ENCODE measurements around the gene ZNF862.

Gene ZNF862

GRCh38 chr7:149867762-149868622 lies 29.8 kb downstream of the ZNF862 start:
- no peak for DNase-seq

GRCh38 chr7:149868623-149869290 lies 30.6 kb downstream of the ZNF862 start:
- no peak for DNase-seq

DNA sequence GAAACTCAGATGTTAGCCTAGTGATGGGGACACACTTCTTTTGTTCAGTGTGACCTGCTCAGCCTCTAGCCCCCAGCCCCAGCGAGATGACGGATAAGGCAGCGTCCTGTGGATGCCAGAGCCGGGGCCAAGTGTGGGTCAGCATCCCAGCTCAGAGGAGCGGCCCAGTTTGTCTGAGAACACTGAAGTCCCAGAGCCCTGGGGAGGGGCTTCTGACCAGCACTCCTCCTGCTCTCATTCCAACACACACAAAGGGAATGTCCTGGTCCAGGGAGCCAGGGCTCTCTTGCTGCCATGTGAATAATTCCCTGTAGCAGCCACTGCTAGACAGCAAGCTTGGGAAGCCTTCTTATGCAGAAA lies 31.1 kb downstream of the ZNF862 start:
- no peak for DNase-seq

- no peak for DNase-seq
Observed at GRCh38 chr7:149869867-149870266, 31.7 kb downstream of the ZNF862 start.

DNA sequence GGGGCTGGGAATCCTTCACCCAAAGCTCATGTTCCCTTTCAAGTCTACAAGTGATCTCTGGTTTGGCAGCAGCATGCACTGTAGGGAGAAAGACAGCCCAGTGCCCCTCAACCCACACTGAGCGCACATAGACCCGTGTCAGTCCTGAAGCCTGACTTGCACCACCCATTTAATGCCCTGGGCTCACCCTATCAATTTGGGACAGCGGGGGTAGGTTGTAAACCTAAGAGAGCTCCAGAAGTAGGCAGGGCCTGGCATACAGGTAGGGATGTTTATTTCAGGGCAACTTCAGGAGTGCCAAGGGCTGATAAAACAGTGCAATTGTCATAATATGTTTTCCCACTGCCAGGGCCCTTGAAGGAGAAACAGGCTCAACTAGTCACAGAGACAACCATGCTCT lies 32.1 kb downstream of the ZNF862 start:
- DNase-seq = no peak

- DNase-seq = no peak
Observed at GRCh38 chr7:149870701-149871483, 32.7 kb downstream of the ZNF862 start.

- DNase-seq = no peak
Observed at GRCh38 chr7:149871576-149871975, 33.4 kb downstream of the ZNF862 start.

DNA sequence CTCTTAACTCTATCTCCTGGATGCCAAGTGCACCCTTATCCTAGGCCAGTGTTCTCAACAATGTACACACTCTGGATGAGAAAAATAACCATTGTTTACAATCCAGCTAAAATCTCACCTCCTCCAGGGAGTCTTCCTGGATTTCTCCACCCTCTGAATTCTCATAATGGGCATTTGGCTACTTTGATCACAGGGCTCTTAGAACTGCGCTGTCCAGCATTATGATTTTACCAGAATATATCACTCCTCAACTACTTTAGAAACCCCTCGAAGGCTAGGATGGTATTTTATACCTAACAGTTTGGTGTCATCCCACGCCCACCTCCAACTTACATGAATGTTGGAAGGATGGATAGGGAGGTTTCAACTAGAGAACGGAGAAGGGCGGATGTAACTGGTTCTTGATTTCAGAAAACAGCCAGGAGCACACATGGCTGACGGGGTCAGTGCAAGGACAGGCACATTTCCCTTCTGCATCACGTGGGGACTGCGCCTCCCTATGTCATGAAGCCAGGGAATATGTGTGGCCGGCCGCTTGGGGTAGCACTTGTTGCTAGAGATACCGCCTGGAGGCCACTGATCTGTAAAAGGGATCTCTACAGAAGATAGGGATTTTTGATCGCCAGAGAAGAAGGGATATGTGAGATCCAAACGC lies 34.4 kb downstream of the ZNF862 start:
- peak; percentile 84 for DNase-seq

DNA sequence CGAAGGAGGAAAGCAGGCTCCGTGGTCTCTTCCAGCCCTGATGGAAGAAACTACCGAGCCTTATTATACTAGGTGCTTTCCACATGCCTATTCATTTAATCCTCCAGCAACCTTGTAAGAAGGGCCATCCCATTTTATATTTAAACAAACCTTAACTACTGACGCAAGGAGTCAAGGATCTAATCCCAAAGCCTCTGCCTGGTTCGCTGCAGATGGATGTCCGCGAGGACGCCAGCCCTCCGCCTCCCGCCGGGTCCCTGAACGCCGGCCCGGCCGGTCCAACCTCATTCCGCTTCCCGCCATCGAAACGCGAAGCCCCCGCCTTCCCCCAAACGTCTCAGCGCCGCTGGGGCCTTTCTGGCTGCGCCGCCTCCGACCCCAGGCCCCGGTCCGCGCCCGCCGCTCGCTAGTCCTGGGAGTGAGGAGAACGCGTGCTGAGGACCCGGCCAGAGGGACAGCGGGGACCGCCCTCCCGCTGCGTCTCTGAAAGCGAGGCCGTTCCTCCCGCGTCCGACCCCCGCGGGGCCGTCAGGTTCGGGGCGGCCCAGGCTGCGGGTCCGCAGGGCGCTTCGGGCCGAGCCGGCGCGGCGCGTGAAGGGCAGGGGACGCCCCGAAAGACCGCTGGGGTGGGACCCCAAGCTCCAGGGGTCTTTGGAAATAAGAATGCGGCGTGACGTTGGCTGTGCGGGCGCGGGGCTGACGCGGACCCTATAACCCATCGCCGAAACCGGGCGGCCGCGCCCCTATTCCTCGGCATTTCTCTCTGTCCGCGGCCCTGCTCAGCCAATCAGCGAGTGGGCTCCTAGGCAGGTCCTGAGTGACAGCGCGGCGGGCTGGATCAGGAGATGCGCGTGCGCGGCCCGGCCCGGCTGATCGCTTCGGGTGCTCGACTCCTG lies 35.1 kb downstream of the ZNF862 start, which contains the start of gene ATP6V0E2:
Gene ATP6V0E2 (plus strand): TSS at position 896 of the 896 bp plus-strand sequence. CDS start 97 bp downstream, outside the sequence.
- peak; percentile 98 for DNase-seq

GRCh38 chr7:149873970-149874643 lies 35.9 kb downstream of the ZNF862 start:
- no peak for DNase-seq

DNA sequence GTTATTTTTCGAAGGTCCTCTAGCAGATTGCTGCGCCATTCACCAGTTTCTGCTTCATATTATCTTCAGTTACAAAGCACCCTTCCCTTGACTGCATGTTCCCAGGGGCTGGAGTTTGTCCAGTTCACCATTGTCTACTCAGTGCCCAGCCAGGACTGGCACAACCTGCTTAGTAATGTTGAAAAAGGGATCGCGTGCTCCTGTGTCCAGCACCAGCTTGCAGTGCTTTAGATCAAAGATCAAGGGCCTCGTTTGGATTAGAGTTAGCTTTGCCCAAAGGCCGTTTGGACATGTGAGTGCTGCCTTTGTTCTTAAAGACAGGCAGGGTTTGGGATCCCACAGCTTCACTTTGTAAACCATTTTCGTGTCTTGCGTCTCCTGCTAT lies 36.5 kb downstream of the ZNF862 start:
- DNase-seq = no peak

- DNase-seq = no peak
Observed at GRCh38 chr7:149875396-149875795, 37.2 kb downstream of the ZNF862 start.

DNA sequence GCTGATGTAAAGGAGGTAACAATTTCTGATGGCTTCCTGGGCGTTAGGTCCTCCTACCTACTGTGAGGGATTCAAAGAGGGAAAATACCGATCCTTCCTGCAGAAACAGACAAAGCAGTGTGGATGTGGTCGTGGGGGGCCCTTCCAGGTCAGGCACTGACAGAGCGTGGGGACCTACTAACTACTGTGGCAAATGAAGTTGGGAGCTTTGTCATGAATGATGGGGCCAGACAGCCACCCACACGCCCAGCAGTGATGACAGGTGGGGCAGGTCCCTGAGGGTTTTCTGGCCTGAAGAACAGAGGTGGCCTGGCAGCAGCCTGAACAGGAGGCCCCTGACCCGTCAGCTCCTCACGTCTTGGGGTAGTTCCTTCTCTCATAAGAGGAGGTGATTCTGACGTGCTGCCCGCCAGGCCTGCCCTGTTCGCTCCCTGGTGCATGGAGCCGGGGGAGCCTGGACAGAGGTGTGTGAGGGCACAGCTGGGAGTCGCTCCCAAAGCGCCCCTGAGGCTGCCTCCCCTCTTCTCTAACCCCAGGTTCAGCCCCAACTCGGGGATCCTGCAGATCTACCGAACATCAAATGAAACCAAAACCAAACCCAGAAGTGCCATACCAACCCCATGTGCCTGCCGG lies 39.8 kb downstream of the ZNF862 start:
- no peak for DNase-seq

DNA sequence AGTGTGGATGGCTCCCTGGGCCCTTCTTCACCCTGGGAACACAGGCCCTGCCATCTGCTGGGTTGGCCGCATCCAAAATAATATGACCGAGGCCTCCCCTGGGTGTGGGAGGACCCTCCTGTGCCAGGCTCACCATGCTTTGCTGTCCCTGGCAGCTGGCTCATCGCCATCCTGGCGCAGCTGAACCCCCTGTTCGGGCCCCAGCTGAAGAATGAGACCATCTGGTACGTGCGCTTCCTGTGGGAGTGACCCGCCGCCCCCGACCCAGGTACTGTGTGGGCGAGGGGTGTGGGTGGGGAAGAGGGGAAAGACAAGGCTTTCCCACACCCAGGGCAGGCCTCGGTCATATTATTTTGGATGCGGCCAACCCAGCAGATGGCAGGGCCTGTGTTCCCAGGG lies 40.3 kb downstream of the ZNF862 start:
- DNase-seq = no peak

GRCh38 chr7:149879271-149879743 lies 41.1 kb downstream of the ZNF862 start:
- DNase-seq = no peak

DNA sequence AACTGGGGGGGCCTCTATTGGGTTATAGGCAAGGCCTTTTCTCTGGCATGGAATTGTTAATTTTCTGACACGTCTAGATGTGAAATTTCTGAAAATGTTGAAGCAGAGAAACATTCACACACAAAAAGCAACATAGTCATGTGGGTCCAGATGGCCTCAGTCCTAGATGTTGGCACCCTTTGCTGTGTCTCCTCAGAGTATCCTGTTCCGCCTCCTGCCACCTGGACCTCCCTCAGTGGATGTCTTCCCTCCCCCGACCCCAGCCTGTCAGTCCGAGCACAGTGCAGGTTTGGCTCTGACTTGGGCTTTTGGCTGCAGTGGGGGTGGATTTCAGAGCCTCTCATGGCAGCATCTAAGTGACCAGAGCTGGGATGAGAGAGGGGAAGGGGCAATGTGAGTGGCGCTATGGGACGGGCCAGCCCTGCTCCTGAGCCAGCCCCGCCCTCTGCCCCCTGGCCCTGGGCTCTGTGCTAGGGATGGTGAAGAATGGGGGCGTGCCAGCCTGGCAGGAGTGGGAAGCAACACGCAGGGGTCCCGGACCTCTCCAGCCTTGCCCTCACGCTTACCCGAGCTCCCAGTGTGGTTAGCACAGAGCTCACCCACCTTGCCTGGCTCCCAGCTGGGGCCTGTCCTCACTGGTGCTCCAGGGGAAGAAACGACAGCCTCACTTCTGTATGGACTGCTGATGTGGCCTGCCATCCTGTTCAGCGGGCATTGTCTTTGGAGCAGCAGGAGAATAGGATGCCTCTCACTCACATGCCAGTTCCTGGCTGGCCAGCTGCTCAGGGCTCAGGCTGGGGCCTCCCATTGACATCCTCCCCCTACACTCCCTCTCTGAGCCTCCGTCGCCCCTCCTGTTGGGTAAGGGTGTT lies 41.8 kb downstream of the ZNF862 start:
- DNase-seq = no peak

GRCh38 chr7:149880638-149881311 lies 42.6 kb downstream of the ZNF862 start:
- DNase-seq = no peak

DNA sequence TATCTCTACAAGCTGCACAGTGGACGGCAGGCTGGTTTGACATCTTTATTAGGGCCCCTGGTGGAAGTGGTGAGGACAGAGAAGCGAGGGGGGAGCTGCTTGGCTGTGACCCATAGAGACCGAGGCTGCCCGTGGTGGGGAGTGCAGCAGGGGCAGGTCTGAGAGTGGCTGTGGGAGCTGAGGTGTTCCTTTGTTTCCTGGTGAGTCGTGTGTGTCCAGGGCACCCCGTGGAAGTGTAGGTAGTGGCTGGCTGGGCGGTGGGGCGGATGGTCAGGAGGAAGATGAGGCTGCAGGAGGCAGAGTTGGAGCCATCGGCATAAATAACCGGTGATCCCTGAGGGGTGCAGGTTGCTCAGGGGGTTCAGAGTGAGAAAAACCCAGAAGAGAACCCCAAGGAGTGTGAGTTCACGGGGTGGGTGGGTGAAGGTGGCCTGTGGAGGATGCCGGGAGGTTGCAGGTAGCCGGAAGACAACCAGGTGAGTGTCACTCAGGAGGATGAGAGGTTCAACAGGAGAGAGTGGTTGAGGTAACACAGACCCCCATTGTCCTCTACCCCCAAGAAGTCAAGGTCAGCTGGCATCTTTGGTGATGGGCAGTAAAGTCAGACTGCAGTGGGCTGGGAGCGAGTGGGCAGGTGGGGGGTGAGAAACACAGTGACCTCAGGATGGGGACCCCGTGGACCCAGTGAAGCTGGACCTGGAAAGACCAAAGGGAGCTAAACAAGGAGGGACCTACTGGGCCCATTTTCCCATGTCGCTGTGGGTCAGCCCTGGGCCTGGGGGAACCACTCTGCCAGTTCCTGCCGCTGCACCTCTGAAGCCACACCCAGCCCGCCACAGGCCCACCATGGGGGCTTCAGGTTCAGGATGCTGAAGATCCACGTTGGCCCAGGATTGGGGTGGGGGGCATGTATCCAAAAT lies 43.4 kb downstream of the ZNF862 start:
- DNase-seq = no peak

Measured in NCI-H1092 (cell line).